ENCODE measurements around the gene BSG.
"Not testable (repeated sequence)": the region's sequence is repeated elsewhere in the genome, so short reads cannot be mapped to it uniquely, and the experiment has no call there.

Gene BSG

GRCh38 chr19:623974-624373 is 51.6 kb downstream of the BSG start:
- DNase-seq, result no peak

GRCh38 chr19:624433-625109 is 52.2 kb downstream of the BSG start:
- no peak for DNase-seq

- DNase-seq, result no peak
Observed at GRCh38 chr19:625257-625656, 52.9 kb downstream of the BSG start.

GRCh38 chr19:626566-626965 is 54.2 kb downstream of the BSG start:
- DNase-seq, result not testable (repeated sequence)

- no peak for DNase-seq
Observed at GRCh38 chr19:628168-628567, 55.8 kb downstream of the BSG start.

GRCh38 chr19:629515-629914 is 57.1 kb downstream of the BSG start:
- DNase-seq, result not testable (repeated sequence)

- DNase-seq, result no peak
Observed at GRCh38 chr19:629961-630714, 57.7 kb downstream of the BSG start.

GRCh38 chr19:632579-633067 is 60.2 kb downstream of the BSG start:
- DNase-seq, result no peak

Measured in CD4-positive, alpha-beta T cell treated with Interleukin-12 subunit alpha and Interleukin-12 subunit beta, for 1 hour (primary cell).